ENCODE results near the gene SRBD1. TPM values are rescaled to one million over a fixed set of nuclear protein-coding genes. Genes with fewer than 3 reads are reported as not detected.

Gene SRBD1
- total and polyA plus RNA-seq, 2 experiments from 2014 or later: 27.4 to 46.3 TPM

- Mint-ChIP-seq H3K27ac (no peak overlapping the region), H3K36me3 (ENCODE audit: low read depth) (peaks cover 6% of the 10 kb centered on the region), H3K4me3 (no peak overlapping the region), H3K9me3 (no peaks in the 10 kb centered on the region; the same call in 2 of the 3 replicates), H3K4me1 (peaks cover 8% of the 10 kb centered on the region; the same call in 2 of the 3 replicates), H3K27me3 (ENCODE audit: insufficient read depth, low read depth, poor library complexity) (no peaks in the 10 kb centered on the region)
- H4K20me1 ChIP-seq (replicated peaks; ENCODE audit: insufficient read depth): 0 out of 2 replicates have a peak, but pooled peaks cover 8% of the 10 kb centered on the region
- H3K4me1 ChIP-seq (ENCODE audit: insufficient read depth): peaks cover 10% of the 10 kb centered on the region
- ATAC-seq: no peak
- peaks cover 9% of the 10 kb centered on the region for H3K79me2 ChIP-seq (replicated peaks; ENCODE audit: insufficient read depth)
- H2AFZ ChIP-seq: no peak overlapping the region
- no peaks in the 10 kb centered on the region; the same call in 1 of the 2 replicates for H3K36me3 ChIP-seq (ENCODE audit: insufficient read depth)
- no peak overlapping the region for H3K27ac ChIP-seq (ENCODE audit: low read depth)
- TF ChIP-seq CREB1 (CRISPR knock-in tag; IDR thresholded peaks at IDR 0.05; ENCODE audit: low read depth) (no peak), ZNF114 (CRISPR knock-in tag; IDR thresholded peaks at IDR 0.05) (no peak), ETS1 (IDR thresholded peaks at IDR 0.05) (no peak), STAT1 (IDR thresholded peaks at IDR 0.05; ENCODE audit: unreplicated experiment) (no peak), POLR2AphosphoS5 (IDR thresholded peaks at IDR 0.05; ENCODE audit: low read depth) (no peak), NANOG (IDR thresholded peaks at IDR 0.05; ENCODE audit: borderline replicate concordance) (no peak), JUNB (IDR thresholded peaks at IDR 0.05; ENCODE audit: unreplicated experiment) (no peak), ZNF462 (CRISPR knock-in tag; IDR thresholded peaks at IDR 0.05) (no peak), ZNF331 (CRISPR knock-in tag; IDR thresholded peaks at IDR 0.05; ENCODE audit: low read depth) (no peak), REST (IDR thresholded peaks at IDR 0.05; ENCODE audit: unreplicated experiment) (no peak), EZH2 (IDR thresholded peaks at IDR 0.05; ENCODE audit: low read depth, unreplicated experiment) (no peak), EZH2phosphoT487 (IDR thresholded peaks at IDR 0.05; ENCODE audit: unreplicated experiment) (no peak), CTCF (conservative IDR thresholded peaks at IDR 0.05; ENCODE audit: low read depth in 2 of 2) (no peak)
- H3K9me2 ChIP-seq (ENCODE audit: insufficient read depth): no peaks in the 10 kb centered on the region
- no peaks in the 10 kb centered on the region for H3K27me3 ChIP-seq (ENCODE audit: insufficient read depth)
- no peaks in the 10 kb centered on the region for H3F3A ChIP-seq (replicated peaks; ENCODE audit: low read depth)
- DNase-seq (ENCODE audit: low spot score): no peak
- H3K4me2 ChIP-seq: no peak overlapping the region
- H3K4me3 ChIP-seq: no peak overlapping the region
Measured at GRCh38 chr2:45582522-45582921, 28.5 kb downstream of the SRBD1 start.
